Right lobe of liver (tissue), 6 donors: ENCODE data around the gene DNALI1. TPM values are rescaled to one million over a fixed set of nuclear protein-coding genes. Genes with fewer than 3 reads are reported as not detected.

ENCODE experiments used
- ATAC-seq, 4 donors: fragments of 200-7000 bp; cut with Tn5 transposase; one replicate each; pipeline ENCODE4 v1.9.1; 2020; ENCODE audit warnings: mild to moderate bottlenecking in 4 of 4, moderate library complexity in 4 of 4
- DNase-seq, 3 donors: peaks; one replicate each; pipeline ENCODE4 v3.0.0-alpha.2; 2020
- H3K27ac ChIP-seq, 3 donors: fragments of 200-600 bp; one replicate each; pipeline ENCODE4 v1.8.0; 2022
- H3K27me3 ChIP-seq, 2 donors: fragments of 200-600 bp; one replicate each; pipeline ENCODE4 v1.8.0; 2022
- H3K36me3 ChIP-seq, 4 donors: fragments of 200-600 bp; sonication (generic) in 1 of 4; one replicate each; pipeline versions ENCODE4 v1.5.1 to v1.8.0; 2017 to 2022; ENCODE audit warnings: control low read depth in 1 of 4
- H3K4me1 ChIP-seq, 4 donors: fragments of 200-600 bp; sonication (generic) in 1 of 4; one replicate each; pipeline versions ENCODE4 v1.5.1 to v1.8.0; 2017 to 2022; ENCODE audit warnings: control low read depth in 1 of 4
- H3K4me3 ChIP-seq, 3 donors: fragments of 200-600 bp; one replicate each; pipeline ENCODE4 v1.8.0; 2022
- H3K9me3 ChIP-seq, 4 donors: fragments of 200-600 bp; sonication (generic) in 1 of 4; one replicate each; pipeline versions ENCODE4 v1.5.1 to v1.8.0; 2017 to 2022; ENCODE audit warnings: control low read depth in 1 of 4
- CTCF ChIP-seq, 4 donors: fragments of 200-600 bp in 3 of 4; fragments of 450-650 bp in 1 of 4; IDR thresholded peaks; one replicate each; pipeline versions ENCODE4 v1.5.1 to v1.8.0; 2016 to 2022; ENCODE audit warnings: antibody characterized with exemption in 4 of 4, mild to moderate bottlenecking in 2 of 4
- POLR2A ChIP-seq: fragments of 450-650 bp; IDR thresholded peaks from one replicate; pipeline ENCODE4 v1.6.1; 2017; ENCODE audit warnings: antibody characterized with exemption, mild to moderate bottlenecking
- WGBS: methylation state at CpG from one replicate; pipeline ENCODE4 v1.1.6; 2018; ENCODE audit warnings: low coverage, low lambda C conversion rate; ENCODE audit not compliant: insufficient coverage; ENCODE audit errors: missing lambda C conversion rate; 5-methylcytosine and 5-hydroxymethylcytosine counted together
- intact Hi-C, 2 donors: fragments of 100-400 bp; cut with DNase I; formaldehyde crosslinking; loops; one replicate each; pipeline versions ENCODE4 v1.11.2 to v1.14.1; 2022
- total RNA-seq, 6 experiments: library from RNA; depleted of rRNA in 2 of 6; stranded (reverse); fragments of >200 nt in 2 of 6; fragmentation: NEBNext Ultra II Directional in 3 of 6; extraction: Animal tissue kit (Norgen Biotek cat#: 25700) in 3 of 6; gene quantifications; one replicate each; pipeline versions ENCODE4 v1.1.0 to v1.2.4, GENCODE V29; 2016 to 2023
- donor health status: DM: no; HTN: yes; CAD: no.
- donor health status: DM: no; HTN: no; CAD: no.
- donor health status: DM: no; HTN: no; CAD: no.
- donor health status: DM: no; HTN: yes; CAD: no.
- donor health status: DM: no; HTN: yes; CAD: no.

The DNALI1 gene
- total RNA-seq, 6 experiments from 2014 or later: 4.1 to 13.6 (median 7.3) TPM

- intact Hi-C loops: no loop called here
- TF ChIP-seq POLR2A (no peak), CTCF (IDR thresholded peaks at IDR 0.05) (no peak)
- Histone ChIP-seq H3K9me3 (no peaks in the 10 kb centered on the region), H3K4me1 (peaks cover 0 to 16% (median 0%) of the 10 kb centered on the region in 4 donors), H3K27me3 (no peaks in the 10 kb centered on the region), H3K4me3 (no peak overlapping the region), H3K27ac (no peak overlapping the region), H3K36me3 (peaks cover 0 to 10% (median under 1%) of the 10 kb centered on the region in 4 donors)
- DNase-seq (no peak), ATAC-seq (no peak)
- 78% methylated on average over 9 of the region's 10 CpGs for WGBS
These were observed 3.8 kb downstream of the DNALI1 start for GRCh38 chr1:37560401-37561132.

- Histone ChIP-seq H3K27me3 (no peaks in the 10 kb centered on the region), H3K27ac (no peak overlapping the region), H3K4me1 (peaks cover 0 to 11% (median 0%) of the 10 kb centered on the region in 4 donors), H3K4me3 (no peak overlapping the region), H3K9me3 (no peaks in the 10 kb centered on the region), H3K36me3 (peaks cover 0 to 19% (median 5%) of the 10 kb centered on the region in 4 donors)
- ATAC-seq: no peak
- TF ChIP-seq CTCF (IDR thresholded peaks at IDR 0.05) (peak; percentile 19 to 41 (median 23)), POLR2A (no peak)
- 85% methylated on average over 8 of the region's 21 CpGs for WGBS
- intact Hi-C loops: no loop called here
- no peak for DNase-seq
These were observed 4.7 kb downstream of the DNALI1 start for GRCh38 chr1:37561133-37562132.

GRCh38 chr1:37562984-37563383, 6.2 kb downstream of the DNALI1 start:
- intact Hi-C loops: no loop called here
- H3K36me3 ChIP-seq: peaks cover 0 to 34% (median 13%) of the 10 kb centered on the region in 4 donors
- TF ChIP-seq CTCF (IDR thresholded peaks at IDR 0.05) (no peak), POLR2A (no peak)
- 100% methylated on average over 1 of the region's 1 CpG for WGBS
- H3K27ac ChIP-seq: no peak overlapping the region
- H3K4me3 ChIP-seq: no peak overlapping the region
- no peaks in the 10 kb centered on the region for H3K27me3 ChIP-seq
- DNase-seq (no peak), ATAC-seq (no peak)
- H3K9me3 ChIP-seq: no peaks in the 10 kb centered on the region
- peaks cover 0 to 9% (median 0%) of the 10 kb centered on the region in 4 donors for H3K4me1 ChIP-seq

GRCh38 chr1:37564892-37565291, 8.2 kb downstream of the DNALI1 start:
- TF ChIP-seq POLR2A (no peak), CTCF (IDR thresholded peaks at IDR 0.05) (no peak)
- no peak for DNase-seq
- no peak overlapping the region for H3K27ac ChIP-seq
- intact Hi-C loops: no loop called here
- H3K27me3 ChIP-seq: no peaks in the 10 kb centered on the region
- H3K4me3 ChIP-seq: no peak overlapping the region
- H3K36me3 ChIP-seq: peaks cover 0 to 51% (median 23%) of the 10 kb centered on the region in 4 donors
- no peak for ATAC-seq
- H3K4me1 ChIP-seq: peaks cover 0 to 9% (median 0%) of the 10 kb centered on the region in 4 donors
- H3K9me3 ChIP-seq: no peaks in the 10 kb centered on the region
